Measurements from ENCODE around the gene CDC42BPB.

CDC42BPB gene

DNA sequence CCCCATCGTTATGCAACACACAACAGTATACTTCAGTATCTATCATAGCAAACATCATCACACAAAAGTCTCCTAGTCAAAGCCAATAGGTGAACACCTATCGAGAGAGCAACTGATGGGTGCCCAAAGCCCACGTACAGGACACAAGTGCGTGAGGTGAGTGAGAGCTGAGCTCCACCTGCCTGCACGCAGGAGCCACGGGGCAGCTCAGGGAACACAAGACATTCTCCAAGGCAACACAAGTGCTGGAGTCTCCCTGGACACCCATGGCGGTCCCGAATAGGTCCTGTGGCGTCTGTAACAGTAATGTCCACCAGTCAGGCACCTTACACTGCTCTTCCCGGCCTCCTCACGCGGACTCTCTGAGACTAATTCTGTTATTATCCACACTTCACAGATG lies 44.3 kb downstream of the CDC42BPB start:
- no peak for DNase-seq

DNA sequence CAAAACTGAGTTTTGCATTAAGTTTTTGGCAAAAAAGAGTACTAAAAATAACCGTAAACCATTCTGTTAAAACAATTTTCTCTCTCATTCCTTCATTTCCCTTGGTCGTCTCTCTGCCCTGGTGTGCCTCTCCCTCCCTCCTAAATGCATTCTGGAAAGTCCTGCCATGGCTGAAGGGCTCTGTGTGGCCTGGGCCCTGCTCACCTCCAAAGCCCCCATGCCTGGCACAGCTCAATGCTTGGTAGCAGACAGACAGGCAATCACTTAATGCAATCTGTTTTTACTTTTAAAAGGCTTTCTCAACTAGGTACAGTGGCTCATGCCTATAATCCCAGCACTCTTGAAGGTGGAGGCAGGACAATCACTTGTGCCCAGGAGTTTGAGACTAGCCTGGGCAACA lies 47.8 kb downstream of the CDC42BPB start:
- DNase-seq: no peak

DNA sequence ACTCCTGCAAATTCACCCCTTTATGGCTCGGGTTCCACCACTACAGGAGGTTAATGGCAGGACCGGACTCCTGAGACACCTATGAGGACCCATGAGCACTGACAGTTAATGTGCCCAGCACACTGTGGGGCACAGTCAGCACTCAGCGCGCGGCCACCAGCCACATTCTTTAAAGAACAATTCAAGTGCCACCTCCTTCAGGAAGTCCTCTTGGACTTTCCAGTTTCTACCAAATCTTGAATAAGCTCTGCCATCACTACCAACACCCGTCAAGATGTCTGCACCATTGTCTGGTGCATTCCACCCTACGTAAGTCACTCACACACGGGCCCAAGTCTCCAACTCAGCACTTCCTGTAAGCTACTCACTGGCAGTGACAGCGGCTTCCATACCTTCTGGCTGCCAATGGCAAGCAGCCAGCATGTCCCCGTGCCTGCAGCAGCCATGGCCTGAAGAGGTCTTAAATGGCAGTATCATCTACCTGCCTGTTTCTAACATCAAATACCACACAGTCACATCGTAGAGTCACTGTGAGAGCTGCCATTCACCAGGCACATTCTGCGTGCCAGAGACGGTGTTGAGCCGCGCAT lies 48.5 kb downstream of the CDC42BPB start:
- no peak for DNase-seq

DNA sequence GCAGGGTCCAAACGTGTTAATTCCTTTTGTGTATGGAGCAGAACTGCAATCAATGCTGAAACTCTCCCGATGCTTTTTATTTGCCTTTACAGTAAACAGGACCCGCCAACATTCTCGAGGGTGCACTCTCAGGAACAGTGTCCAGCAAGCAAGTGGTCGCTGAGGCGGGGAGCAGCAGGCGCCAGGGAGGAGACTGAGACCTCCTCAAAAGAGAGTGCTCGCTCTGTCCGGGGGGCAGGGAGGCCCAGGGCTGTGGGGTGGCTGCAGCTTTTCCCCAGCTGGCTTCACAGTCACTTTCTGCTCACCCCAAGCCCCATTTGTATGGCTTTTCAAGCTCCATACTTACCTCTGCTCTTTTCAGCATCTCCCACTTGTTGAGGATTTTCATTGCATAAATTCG lies 49.2 kb downstream of the CDC42BPB start:
- DNase-seq: no peak

DNA sequence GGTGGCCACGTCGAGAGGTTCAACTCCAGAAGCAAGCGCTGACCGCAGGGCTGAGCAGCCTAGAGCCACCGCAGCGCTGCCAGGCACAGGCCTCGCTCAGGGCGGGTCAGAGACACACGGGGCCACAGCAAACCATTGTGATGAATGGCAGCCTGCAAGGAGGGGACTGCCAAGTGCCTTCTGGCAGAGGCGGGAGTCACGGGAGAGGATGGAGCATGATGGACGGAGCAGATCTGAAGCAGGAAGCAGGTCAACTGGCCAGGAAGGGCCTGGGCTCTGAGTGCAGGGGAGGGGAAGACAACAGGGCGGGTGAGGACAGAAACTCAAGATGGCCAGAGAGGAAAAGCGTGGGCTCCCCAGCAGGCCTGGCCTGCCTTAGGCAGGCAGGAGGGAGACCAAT lies 49.8 kb downstream of the CDC42BPB start:
- no peak for DNase-seq

DNA sequence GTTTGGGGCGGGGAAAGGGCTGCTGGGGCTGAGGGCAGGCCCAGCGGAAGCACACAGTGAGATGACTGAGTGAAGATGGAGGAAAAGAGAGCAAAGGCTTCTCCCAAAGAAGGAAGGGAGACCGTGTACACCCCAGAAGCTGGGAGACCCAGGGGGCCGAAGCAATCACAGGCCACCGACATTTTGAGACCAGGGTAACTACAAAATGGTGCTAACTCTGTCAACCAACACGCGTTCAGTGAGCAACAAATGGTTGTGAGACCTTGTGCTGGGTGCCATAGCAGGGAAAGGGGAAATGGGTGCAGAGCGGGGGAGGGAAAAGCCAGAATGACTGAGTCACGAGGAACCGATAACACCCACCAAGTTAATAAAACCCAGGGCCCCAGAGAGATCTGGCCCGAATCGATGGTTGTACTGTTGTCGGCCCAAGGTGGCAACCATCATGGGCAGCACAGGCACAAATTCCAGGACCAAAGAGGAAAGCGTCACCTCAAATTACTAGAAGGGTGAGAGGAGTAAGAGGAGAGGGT lies 50.3 kb downstream of the CDC42BPB start:
- no peak for DNase-seq

DNA sequence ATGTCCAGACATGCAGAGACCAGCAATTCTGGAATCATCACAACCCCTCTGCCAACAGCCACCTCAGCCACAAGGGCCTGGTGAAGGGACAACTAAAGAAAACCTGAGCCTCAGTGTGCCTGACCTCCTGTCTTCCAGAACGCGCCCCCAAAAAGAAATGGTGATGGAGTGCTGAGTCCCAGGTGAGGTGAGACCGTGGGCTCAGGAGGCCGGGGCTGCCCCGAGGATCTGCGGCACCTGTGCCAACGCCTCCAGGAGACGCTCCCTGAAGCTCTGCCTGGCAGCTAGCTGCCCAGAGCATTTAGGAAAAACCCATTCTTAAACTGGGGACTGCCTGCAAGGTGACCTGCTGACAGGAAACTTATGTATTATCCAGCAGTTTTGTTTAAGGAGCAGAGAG lies 51.2 kb downstream of the CDC42BPB start:
- no peak for DNase-seq

DNA sequence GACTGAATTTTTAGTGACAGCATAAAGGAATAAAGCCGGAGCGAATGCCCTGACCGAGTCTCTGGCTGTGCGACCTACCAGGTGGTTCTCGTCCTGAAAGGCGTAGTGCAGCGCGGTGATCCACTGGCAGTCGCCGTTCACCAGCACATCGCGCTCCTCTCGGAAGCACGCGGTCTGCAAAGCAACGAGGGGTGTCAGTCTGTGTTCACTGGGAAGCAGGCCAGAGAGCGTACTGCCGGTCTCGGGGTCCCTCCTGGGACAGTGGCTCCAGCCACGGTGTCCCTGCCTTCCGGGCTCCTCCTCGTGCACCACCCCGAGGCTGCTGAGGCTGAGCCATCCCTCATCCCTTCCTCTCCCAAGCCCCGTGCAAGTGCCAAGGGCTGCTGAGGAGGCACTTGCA lies 53.5 kb downstream of the CDC42BPB start:
- DNase-seq: no peak

DNA sequence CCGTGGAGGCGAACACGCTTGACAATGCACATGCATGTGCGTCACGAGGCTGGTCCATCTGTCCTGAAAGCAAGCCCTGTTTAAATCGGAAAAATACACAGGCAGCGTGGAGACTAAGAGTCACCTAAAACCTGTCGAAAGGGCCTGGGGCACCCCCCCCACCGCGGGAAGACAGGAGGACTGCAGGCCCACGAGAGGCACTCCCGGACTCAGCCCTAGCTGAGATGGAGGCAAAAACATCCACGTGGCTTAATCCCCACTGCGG lies 54.1 kb downstream of the CDC42BPB start:
- no peak for DNase-seq

DNA sequence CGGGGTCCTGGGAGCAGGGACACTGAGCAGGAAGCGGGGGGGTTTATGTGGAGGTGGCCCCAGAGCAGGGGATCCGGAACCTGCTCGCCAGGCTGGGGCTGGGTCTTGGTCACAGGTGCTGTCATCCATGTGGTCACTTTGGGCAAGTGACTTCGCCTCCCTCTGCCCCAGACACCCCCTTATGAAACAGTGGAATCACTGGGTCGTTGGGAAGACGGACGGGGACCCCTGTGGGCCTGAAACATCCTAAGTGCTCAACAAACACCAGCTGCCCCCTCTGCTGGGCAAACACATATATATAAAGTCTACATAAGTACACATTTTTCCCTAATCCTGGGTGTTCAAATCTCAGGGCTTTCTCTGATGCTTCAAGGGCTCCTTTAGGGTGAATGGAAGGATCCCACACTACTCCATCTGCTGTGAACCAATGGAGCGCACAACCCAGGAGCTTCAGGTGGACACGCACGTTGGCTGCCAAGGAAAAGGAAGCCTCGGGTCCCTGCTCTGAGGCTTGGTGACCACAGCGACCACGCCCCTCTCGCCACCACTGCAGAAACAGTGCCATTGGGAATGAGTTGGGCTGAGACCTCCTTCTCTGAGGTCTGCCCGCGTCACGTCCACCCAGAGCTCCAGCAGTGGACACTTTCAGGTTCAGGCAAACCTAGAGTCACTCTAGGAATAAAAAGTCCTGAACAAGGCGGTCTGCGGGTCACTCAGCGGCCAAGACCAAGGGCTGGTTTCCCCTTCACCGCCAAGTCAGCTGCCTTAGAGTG lies 54.6 kb downstream of the CDC42BPB start:
- no peak for DNase-seq

DNA sequence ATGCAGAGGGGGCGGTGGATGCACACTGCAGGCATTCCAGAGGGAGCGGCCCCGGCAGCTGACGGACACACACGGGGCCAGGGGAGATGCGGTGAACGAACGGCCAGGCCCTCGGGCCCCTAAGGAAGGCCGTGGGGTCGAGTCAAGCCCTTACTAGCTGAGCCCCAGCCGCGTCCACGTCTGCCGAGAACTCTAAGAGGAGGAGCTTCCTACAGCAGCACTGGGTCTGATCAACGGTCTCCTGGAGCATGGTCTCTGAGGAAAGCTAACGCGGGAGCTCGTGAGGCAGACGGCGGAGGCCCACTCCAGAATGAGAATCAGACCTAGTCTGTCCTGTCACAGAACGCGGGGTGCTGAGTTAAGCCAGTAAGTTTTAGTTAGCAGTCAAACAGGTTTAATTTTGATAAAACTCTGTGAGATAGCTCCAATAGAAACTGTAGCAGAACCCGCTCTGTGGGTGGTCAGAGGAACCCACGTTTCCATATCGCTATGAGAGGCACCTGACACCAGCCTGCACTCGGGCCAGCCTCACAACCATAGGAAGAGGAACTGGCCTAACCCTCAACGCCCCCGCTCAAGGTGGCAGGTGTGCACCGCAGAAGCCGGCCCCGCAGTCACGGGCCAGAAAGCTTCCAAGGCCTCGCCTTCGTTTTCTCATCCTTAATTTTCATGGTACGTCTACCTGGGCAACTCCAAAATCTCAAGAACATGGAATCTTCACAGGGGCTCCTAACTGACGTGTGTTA lies 55.5 kb downstream of the CDC42BPB start:
- no peak for DNase-seq

DNA sequence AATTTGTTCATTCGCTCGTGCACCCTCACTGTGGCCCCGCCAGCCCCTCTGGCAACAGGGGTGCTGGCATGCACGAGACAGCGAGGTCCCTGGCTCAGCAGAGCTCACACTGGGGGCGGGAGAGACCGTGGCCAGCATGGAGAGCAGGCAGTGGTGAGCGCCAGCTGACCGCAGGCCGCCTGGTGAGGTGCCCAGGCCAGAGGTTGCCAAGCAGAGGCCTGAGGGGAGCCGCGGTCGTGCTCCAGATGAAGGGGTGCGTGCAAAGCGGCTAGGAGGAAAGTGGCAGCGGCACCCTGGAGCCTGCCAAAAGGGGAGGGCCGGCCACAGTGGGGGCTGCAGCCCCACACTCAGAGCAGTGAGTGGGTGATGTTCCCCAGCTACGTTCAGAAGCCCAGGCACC lies 56.1 kb downstream of the CDC42BPB start:
- no peak for DNase-seq

DNA sequence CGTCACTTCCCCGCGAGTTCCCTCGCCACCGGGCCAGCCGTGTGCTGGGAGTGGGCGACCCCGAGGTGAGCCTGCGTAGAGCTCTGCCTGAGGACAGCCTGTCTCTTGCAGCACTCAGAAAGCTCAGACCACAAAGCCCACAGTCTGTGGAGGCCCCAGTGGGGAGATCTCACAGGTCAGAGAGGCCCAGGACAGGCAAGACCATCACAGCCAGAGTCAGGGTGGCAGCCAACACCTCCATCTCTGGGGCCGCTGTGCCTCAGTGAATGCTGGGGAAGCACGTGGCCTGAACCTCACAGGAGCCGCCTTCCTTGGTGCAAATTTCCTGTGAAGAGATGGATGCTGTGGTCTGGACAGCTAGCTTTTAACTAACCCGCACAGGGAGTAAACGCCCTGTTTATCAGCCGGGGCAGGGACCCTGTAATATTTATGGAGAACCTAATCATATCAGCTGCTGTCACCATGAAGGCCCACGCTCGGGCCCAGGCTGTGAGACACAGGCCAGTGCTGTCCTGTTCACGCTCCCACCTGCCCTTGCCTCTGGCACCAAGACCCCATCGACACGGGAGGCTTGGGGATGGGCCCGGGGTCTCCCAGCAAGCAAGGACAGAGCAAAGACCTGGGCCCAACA lies 56.9 kb downstream of the CDC42BPB start:
- no peak for DNase-seq

DNA sequence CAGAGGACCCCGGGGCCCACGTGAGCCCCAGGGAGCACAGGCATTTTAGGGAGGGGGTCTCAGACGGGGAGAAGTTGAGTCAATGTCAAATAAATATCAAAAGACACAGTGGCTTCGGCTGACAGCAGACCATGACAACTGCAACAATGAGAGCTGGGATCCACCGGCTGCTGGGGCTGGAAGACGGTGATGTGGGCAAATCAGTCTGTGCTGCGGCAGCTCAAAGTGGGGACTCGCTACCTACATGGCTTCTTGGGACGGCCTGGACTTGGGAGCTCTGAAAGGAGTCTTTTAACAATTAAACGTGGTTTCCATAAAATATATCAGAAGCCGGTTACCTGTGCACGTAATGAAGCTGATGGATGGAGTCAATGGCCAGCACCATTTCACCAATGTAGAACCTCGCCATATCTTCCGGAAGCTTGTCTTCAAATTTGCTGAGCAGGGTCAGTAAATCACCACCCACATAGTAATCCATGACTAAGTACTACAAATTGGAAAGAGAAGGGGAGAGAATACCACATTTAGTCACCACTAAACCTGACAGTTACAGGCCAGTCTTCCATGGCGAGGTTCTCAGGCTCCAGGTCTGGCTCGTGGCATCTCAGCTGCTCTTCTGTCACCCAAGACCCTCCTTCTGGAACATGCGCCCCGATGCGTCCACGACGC lies 58.0 kb downstream of the CDC42BPB start:
- no peak for DNase-seq

DNA sequence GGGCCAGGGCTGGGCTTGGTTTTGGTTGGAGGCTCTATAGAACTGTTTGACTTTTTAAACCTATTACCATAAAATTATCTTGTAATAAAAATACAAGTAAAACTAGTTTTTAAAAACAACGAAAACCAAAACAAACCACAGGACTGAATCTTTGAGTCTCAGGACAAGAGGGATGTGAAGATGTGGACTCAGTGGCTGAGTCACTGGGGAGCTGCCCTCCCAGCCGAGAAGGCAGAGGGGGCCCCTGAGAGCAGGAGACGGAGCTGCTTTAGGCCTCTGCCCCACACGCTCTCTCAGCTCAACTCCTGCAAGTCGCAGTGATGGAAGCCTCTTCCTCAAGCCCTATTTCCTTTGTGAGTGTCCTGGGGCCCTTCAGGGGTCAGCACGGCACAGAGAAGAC lies 59.0 kb downstream of the CDC42BPB start:
- DNase-seq: no peak

DNA sequence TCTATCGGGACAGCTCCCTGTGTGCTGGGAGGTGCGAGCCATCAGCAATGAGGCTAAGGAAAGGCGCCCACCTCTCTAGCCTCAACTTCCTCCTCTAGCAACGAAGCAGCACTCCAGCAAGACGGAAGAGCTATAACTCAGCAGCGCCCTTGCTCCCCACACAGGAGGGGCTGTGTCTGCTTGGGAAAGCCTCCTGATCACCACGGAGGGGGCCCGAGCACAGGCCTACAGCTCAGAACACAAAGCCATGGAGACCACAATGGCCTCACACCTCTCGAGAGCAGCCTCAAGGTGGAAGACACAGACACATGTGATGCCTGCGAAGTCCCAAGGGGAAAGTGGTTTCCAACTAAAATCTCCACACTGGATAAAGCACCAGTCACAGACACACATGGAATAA lies 60.4 kb downstream of the CDC42BPB start:
- no peak for DNase-seq

DNA sequence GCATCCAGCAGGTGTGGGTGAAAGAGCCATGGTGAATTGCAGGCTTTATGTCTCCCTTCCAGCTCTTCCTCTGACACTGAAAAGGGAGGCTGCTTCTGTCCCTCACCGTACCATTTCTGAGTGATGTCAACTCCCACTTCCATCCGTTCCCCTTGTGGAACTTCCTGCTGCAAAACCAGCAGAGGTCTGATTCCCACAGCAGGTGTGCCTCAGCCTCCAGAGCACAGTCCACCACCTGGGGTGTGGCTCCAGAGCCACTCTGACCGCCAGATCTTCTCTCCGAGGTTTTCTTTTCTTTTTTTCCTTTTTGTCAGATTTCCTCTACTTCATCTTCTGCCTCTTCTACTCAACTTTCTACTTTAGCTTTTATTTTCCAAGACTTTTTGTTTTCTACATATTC lies 62.7 kb downstream of the CDC42BPB start:
- no peak for DNase-seq

DNA sequence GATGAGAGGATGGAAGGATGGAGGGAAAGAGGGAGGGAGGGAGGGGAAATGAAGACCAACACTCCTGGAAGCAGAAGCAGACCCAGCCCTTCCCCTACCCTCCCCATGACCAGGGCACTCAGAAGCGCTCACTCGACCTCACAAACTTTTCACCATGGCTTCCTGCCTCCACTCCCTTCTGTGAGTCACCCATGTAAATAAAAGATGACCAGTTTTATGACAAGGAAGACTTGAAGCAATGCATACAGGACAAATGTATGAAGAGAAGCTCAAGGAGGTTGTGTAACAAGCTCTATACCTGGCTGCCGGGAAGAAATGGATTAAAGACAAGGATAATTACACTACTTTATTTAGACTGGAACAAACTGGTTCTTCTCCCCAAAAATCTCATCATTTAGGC lies 63.8 kb downstream of the CDC42BPB start:
- DNase-seq: no peak

DNA sequence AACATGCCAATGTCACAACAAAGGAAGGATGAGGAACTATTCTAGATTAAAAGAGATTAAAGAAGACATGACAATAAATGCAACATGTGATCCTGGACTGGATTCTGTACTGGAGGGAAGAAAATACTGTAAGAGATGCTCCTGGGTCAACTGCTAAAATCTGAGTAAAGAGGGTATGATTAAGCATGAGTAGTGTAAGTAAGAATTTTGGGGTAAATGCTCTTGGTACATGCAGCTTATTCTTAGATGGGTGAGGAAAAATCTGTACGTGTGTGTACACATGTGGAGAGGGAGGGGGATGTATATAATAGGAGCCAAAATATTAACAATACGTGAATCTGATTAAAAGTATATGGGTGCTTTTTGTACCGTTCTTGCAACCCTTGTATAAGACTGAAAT lies 66.0 kb downstream of the CDC42BPB start:
- no peak for DNase-seq

DNA sequence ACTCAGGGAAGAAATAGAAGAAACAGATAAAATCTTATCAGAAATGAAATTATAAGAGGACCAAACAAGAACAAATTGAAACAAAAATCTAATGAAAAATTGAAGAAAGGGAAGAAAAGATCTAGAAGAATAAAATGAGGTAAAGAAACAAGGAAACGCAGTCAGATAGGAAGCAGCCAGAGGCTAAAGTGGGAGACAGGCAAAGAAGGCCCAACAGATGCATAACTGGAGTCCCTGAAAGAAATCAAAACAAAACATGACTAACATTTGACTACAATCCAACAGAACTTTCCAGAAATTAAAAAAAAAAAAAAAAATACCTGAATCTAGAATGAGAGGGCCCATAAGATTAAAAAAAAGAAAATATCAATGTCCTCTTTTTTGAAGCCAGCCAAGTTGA lies 69.3 kb downstream of the CDC42BPB start:
- no peak for DNase-seq

DNA sequence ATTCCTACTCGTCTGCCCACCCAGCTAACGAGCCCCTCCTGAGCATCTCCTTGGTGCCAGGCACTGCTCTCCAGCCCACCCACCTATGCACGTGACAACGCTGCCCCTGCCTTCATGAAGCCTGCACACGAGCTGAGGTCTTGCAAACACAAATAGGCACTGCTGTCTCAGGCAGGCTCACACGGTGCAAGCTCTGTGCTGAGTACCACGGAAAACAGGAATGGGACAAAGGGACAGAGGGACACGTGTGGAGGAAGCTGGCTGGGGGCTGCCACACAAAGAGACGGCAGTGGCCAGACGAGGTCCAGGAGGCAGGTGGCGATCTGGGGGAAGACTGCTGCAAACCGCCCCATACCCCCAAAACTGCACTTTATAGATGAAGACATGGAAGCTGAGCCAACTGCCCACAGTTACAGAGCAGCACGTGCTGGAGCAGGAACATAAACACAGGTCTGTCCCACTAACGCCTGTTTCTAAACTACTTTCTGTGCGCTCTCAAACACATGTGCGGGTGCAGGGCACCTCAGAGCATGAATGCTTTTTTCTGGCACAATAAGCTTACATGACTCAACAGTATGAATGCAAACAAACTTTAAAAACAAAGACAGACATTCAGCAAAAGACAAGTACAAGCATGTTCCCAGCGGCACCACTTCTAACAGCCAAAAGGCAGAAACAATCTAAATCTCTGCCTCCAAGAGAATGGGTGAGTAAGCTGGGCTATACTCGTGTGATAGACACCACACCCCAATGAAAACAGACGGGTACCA lies 70.4 kb downstream of the CDC42BPB start:
- no peak for DNase-seq

DNA sequence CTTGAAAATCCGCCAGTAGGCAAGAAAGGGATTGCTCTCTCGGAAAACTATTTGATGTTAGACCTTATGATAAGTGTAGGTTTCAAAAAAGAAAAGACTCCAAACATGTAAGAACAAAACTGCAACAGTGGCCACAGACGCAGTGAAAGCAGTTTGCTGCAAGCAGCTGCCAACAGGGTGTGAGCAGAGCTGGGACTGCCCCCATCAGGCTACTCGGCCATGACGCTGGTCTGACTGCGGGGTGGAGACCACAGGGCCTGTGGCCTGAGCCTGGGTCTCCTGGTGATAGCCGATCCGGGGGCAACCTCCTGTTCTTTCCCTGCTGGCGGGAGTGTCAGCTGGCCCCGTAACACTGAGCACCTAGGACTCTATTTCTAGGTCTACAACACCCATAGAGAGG lies 71.7 kb downstream of the CDC42BPB start:
- DNase-seq: no peak
